ENCODE data around the gene CFH. TPM values are rescaled to one million over a fixed set of nuclear protein-coding genes. Genes with fewer than 3 reads are reported as not detected.
A peak's percentile ranks its signal among the peaks of the same experiment; 100 is the strongest.

Gene CFH
- total RNA-seq, 2 donors from 2014 or later = 8.8 to 9.4 TPM

- Mint-ChIP-seq H3K27ac (no peak overlapping the region), H3K4me1 (ENCODE audit: low read depth in 2 of 2) (peaks cover 10 to 15% of the 10 kb centered on the region in 2 donors), H3K27me3 (no peaks in the 10 kb centered on the region), H3K9me3 (no peaks in the 10 kb centered on the region), H3K4me3 (no peak overlapping the region), H3K36me3 (no peaks in the 10 kb centered on the region)
- DNase-seq (ENCODE audit: low spot score) (no peak), ATAC-seq (no peak)
Measured at GRCh38 chr1:196650403-196650802, 1.4 kb upstream of the CFH start.

GRCh38 chr1:196651079-196651478, 764 bp upstream of the CFH start:
- ATAC-seq (no peak), DNase-seq (ENCODE audit: low spot score) (no peak)
- H3K27me3 Mint-ChIP-seq = no peaks in the 10 kb centered on the region
- H3K4me1 Mint-ChIP-seq (ENCODE audit: low read depth in 2 of 2) = peaks cover 10 to 15% of the 10 kb centered on the region in 2 donors
- no peaks in the 10 kb centered on the region for H3K36me3 Mint-ChIP-seq
- H3K4me3 Mint-ChIP-seq = peak overlapping the region; percentile 79
- H3K27ac Mint-ChIP-seq = peak overlapping the region in 1 of 2 donors; percentile 66
- H3K9me3 Mint-ChIP-seq = no peaks in the 10 kb centered on the region

DNA sequence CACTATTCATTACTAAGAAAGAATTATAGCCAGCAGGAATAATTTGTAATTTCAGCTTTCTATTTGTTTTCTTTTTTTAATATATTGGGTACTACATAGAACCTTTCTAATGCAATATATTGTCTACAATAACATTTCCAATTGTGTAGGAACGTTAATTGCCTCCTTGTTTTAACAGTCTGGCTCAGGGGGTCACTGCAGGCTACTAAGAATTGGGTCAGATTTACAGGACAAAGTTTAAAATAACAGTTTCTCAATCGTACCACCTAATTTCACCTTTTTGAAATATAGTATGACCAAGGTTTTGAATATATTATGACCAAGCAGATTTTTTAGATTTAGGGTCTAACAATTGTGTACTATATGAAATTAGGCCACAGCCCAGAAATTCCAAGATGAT, 2.4 kb downstream of the CFH start:
- no peaks in the 10 kb centered on the region for H3K9me3 Mint-ChIP-seq
- H3K36me3 Mint-ChIP-seq = no peaks in the 10 kb centered on the region
- H3K27me3 Mint-ChIP-seq = no peaks in the 10 kb centered on the region
- ATAC-seq (no peak), DNase-seq (ENCODE audit: low spot score) (no peak)
- H3K4me1 Mint-ChIP-seq (ENCODE audit: low read depth in 2 of 2) = peaks cover 10 to 15% of the 10 kb centered on the region in 2 donors
- H3K4me3 Mint-ChIP-seq = no peak overlapping the region
- peak overlapping the region in 1 of 2 donors; percentile 12 for H3K27ac Mint-ChIP-seq

DNA sequence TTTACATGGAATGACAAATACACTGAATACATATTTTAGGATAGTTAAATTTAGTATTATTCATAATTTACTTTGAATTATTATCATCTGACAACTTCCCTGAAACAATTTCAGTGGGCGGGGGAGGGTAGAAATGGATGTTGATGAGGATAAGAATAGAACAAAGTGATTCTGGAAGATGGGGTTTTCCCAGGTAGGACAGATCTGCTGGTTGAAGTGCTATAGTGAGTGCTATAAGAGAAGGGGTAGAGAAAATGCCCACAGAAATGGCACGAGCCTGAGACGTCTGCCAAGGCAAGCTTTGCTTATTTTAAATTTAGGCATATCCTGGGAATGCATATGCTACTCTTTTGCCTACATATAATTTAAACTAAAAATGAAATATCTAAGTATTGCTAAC, 3.2 kb downstream of the CFH start:
- Mint-ChIP-seq H3K36me3 (no peaks in the 10 kb centered on the region), H3K27ac (no peak overlapping the region), H3K9me3 (no peaks in the 10 kb centered on the region), H3K4me3 (no peak overlapping the region), H3K4me1 (ENCODE audit: low read depth in 2 of 2) (peaks cover 10 to 15% of the 10 kb centered on the region in 2 donors), H3K27me3 (no peaks in the 10 kb centered on the region)
- ATAC-seq (no peak), DNase-seq (ENCODE audit: low spot score) (no peak)

DNA sequence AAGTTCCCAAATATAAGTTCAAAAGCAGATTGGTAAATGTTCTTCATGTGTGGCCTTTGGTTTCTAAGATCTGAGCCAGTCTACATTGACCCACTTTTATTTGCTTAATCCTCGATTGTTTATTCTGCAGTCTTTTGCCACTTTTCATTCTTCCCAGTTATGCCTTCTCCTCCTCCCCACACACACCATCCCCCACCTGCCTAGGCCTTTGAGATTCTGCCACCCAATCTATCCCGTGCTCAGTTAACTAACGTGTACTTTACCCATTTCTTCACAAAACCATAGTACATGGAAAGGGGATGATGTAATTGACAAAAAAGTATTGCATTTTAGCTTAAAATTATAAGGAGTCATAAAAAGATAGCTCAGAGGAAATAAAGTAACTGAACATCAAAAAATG, 3.7 kb downstream of the CFH start:
- no peak for ATAC-seq
- H3K4me1 Mint-ChIP-seq (ENCODE audit: low read depth in 2 of 2) = peaks cover 10 to 11% of the 10 kb centered on the region in 2 donors
- H3K27me3 Mint-ChIP-seq = no peaks in the 10 kb centered on the region
- H3K27ac Mint-ChIP-seq = no peak overlapping the region
- no peak for DNase-seq (ENCODE audit: low spot score)
- no peaks in the 10 kb centered on the region for H3K36me3 Mint-ChIP-seq
- no peak overlapping the region for H3K4me3 Mint-ChIP-seq
- no peaks in the 10 kb centered on the region for H3K9me3 Mint-ChIP-seq

- Mint-ChIP-seq H3K9me3 (no peaks in the 10 kb centered on the region), H3K27ac (no peak overlapping the region), H3K27me3 (no peaks in the 10 kb centered on the region), H3K4me3 (no peak overlapping the region), H3K36me3 (no peaks in the 10 kb centered on the region), H3K4me1 (ENCODE audit: low read depth in 2 of 2) (no peaks in the 10 kb centered on the region)
- ATAC-seq (no peak), DNase-seq (ENCODE audit: low spot score) (no peak)
Measured at GRCh38 chr1:196659471-196659870, 7.6 kb downstream of the CFH start.

- H3K27ac Mint-ChIP-seq = no peak overlapping the region
- ATAC-seq (no peak), DNase-seq (ENCODE audit: low spot score) (no peak)
- no peaks in the 10 kb centered on the region for H3K4me1 Mint-ChIP-seq (ENCODE audit: low read depth in 2 of 2)
- no peaks in the 10 kb centered on the region for H3K27me3 Mint-ChIP-seq
- no peaks in the 10 kb centered on the region for H3K9me3 Mint-ChIP-seq
- no peak overlapping the region for H3K4me3 Mint-ChIP-seq
- no peaks in the 10 kb centered on the region for H3K36me3 Mint-ChIP-seq
Measured at GRCh38 chr1:196660272-196660671, 8.4 kb downstream of the CFH start.

DNA sequence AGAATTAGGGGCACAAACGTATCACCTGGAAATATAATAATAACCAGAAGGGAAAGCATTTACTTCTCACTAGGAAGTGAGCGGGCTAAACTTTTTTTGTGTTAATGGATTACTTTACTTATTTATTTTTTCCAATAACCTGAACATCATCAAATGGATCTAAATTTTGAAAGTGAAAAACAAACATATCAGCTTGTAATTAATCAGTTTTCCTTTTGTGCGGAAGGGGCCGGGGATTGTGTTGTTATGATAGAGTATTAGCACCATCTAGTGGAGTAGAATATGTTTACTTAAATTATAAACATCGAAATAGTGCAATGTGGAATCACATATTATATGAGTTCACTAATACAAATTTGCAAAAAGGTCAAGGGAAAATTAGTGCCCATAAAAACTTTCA, 9.0 kb downstream of the CFH start:
- Mint-ChIP-seq H3K4me3 (no peak overlapping the region), H3K9me3 (no peaks in the 10 kb centered on the region), H3K4me1 (ENCODE audit: low read depth in 2 of 2) (no peaks in the 10 kb centered on the region), H3K36me3 (no peaks in the 10 kb centered on the region), H3K27ac (no peak overlapping the region), H3K27me3 (no peaks in the 10 kb centered on the region)
- DNase-seq (ENCODE audit: low spot score) (no peak), ATAC-seq (no peak)

- ATAC-seq = no peak
- H3K4me3 Mint-ChIP-seq = no peak overlapping the region
- no peak for DNase-seq (ENCODE audit: low spot score)
- no peaks in the 10 kb centered on the region for H3K4me1 Mint-ChIP-seq (ENCODE audit: low read depth in 2 of 2)
- H3K27me3 Mint-ChIP-seq = no peaks in the 10 kb centered on the region
- no peaks in the 10 kb centered on the region for H3K36me3 Mint-ChIP-seq
- H3K9me3 Mint-ChIP-seq = no peaks in the 10 kb centered on the region
- no peak overlapping the region for H3K27ac Mint-ChIP-seq
Measured at GRCh38 chr1:196661345-196661744, 9.5 kb downstream of the CFH start.

DNA sequence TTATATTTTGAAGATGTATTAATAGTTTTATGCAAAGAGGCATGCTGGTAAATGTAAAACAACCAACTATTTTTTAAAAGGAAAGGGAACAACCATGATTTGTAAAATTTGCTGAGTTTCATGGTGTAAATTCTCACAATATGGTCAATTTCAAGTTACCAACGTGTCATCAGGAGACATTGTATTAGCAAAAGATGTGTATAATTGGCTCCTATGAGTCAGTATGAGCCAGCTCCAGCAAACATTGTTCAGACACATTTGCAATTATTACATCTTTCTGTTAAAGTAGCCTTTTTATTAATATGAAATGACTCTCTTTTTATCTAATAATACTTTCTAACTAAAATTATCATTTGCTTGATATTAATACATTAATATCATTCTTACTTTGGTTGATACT, 15.3 kb downstream of the CFH start:
- Mint-ChIP-seq H3K27me3 (no peaks in the 10 kb centered on the region), H3K4me1 (ENCODE audit: low read depth in 2 of 2) (no peaks in the 10 kb centered on the region), H3K4me3 (no peak overlapping the region), H3K27ac (no peak overlapping the region), H3K9me3 (no peaks in the 10 kb centered on the region), H3K36me3 (no peaks in the 10 kb centered on the region)
- DNase-seq (ENCODE audit: low spot score) = no peak
- no peak for ATAC-seq

DNA sequence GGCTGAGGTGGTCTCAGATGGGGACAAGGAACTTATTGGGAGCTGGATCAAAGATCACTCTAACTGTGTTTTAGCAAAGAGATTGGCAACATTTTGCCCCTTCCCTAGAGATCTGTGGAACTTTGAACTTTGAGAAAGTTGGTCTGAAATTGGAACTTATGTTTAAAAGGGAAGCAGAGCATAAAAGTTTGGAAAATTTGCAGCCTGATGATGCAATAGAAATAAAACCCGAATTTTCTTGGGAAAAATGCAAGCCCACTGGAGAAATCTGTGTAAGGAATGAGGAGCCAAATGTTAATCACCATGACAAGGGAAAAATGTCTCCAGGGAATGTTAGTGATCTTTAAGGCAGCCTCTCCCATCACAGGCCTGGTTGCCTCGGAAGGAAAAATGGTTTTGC, 17.2 kb downstream of the CFH start:
- Mint-ChIP-seq H3K9me3 (no peaks in the 10 kb centered on the region), H3K4me1 (ENCODE audit: low read depth in 2 of 2) (no peaks in the 10 kb centered on the region), H3K36me3 (no peaks in the 10 kb centered on the region), H3K4me3 (no peak overlapping the region), H3K27me3 (no peaks in the 10 kb centered on the region), H3K27ac (no peak overlapping the region)
- ATAC-seq = no peak
- no peak for DNase-seq (ENCODE audit: low spot score)

GRCh38 chr1:196669693-196670092, 17.9 kb downstream of the CFH start:
- H3K9me3 Mint-ChIP-seq = no peaks in the 10 kb centered on the region
- H3K4me1 Mint-ChIP-seq (ENCODE audit: low read depth in 2 of 2) = no peaks in the 10 kb centered on the region
- H3K27ac Mint-ChIP-seq = no peak overlapping the region
- no peaks in the 10 kb centered on the region for H3K27me3 Mint-ChIP-seq
- H3K36me3 Mint-ChIP-seq = no peaks in the 10 kb centered on the region
- no peak overlapping the region for H3K4me3 Mint-ChIP-seq
- no peak for ATAC-seq
- no peak for DNase-seq (ENCODE audit: low spot score)

- H3K36me3 Mint-ChIP-seq = no peaks in the 10 kb centered on the region
Measured at GRCh38 chr1:196674908-196675307, 23.1 kb downstream of the CFH start.

GRCh38 chr1:196677781-196678509, 26.1 kb downstream of the CFH start:
- no peaks in the 10 kb centered on the region for H3K4me1 Mint-ChIP-seq (ENCODE audit: low read depth in 2 of 2)
- no peaks in the 10 kb centered on the region for H3K36me3 Mint-ChIP-seq
- DNase-seq (ENCODE audit: low spot score) (no peak), ATAC-seq (no peak)
- H3K4me3 Mint-ChIP-seq = no peak overlapping the region
- no peaks in the 10 kb centered on the region for H3K9me3 Mint-ChIP-seq
- no peak overlapping the region for H3K27ac Mint-ChIP-seq
- H3K27me3 Mint-ChIP-seq = no peaks in the 10 kb centered on the region

More at GRCh38 chr1:196674908-196675307, 23.1 kb downstream of the CFH start:
- Mint-ChIP-seq H3K27me3 (no peaks in the 10 kb centered on the region), H3K9me3 (no peaks in the 10 kb centered on the region), H3K4me1 (ENCODE audit: low read depth in 2 of 2) (no peaks in the 10 kb centered on the region), H3K4me3 (no peak overlapping the region), H3K27ac (no peak overlapping the region)
- DNase-seq (ENCODE audit: low spot score) (no peak), ATAC-seq (no peak)

- no peak for DNase-seq (ENCODE audit: low spot score)
- peaks cover 4% of the 10 kb centered on the region for H3K9me3 Mint-ChIP-seq
- no peak overlapping the region for H3K4me3 Mint-ChIP-seq
- no peaks in the 10 kb centered on the region for H3K36me3 Mint-ChIP-seq
- H3K4me1 Mint-ChIP-seq (ENCODE audit: low read depth in 2 of 2) = no peaks in the 10 kb centered on the region
- H3K27ac Mint-ChIP-seq = no peak overlapping the region
- H3K27me3 Mint-ChIP-seq = no peaks in the 10 kb centered on the region
- no peak for ATAC-seq
Measured at GRCh38 chr1:196678510-196678884, 26.7 kb downstream of the CFH start.

All from natural killer cell treated with Interleukin-12 subunit alpha and Interleukin-12 subunit beta and Interleukin-15 and Interleukin-18, amount 100 ng/mL, for 72 hours (primary cell).